Neural progenitor cell (in vitro differentiated cells): ENCODE results near the gene VPS16. TPM values are rescaled to one million over a fixed set of nuclear protein-coding genes. Genes with fewer than 3 reads are reported as not detected.
A peak's percentile ranks its signal among the peaks of the same experiment; 100 is the strongest.

Experiments
- DNase-seq: peaks from one replicate; pipeline ENCODE4 v3.0.0-alpha.2; 2016; ENCODE audit warnings: low spot score
- H2AFZ ChIP-seq: fragments of 200-600 bp; sonication (generic); replicated peaks from 2 replicates; pipeline ENCODE4 v1.6.1; 2016; ENCODE audit warnings: antibody characterized with exemption
- H3F3A ChIP-seq: fragments of 200-600 bp; sonication (generic); 2 replicates; pipeline ENCODE4 v1.6.1; 2016; ENCODE audit warnings: antibody characterized with exemption, low read depth
- H3K27ac ChIP-seq: fragments of 200-600 bp; sonication (generic); 2 replicates; pipeline ENCODE4 v1.5.1; 2016; ENCODE audit warnings: mild to moderate bottlenecking
- H3K27me3 ChIP-seq: fragments of 200-600 bp; sonication (generic); 2 replicates; pipeline ENCODE4 v1.6.1; 2016; ENCODE audit warnings: mild to moderate bottlenecking, moderate library complexity
- H3K36me3 ChIP-seq: fragments of 200-600 bp; sonication (generic); 2 replicates; pipeline ENCODE4 v1.5.1; 2016
- H3K4me1 ChIP-seq: fragments of 200-600 bp; sonication (generic); 2 replicates; pipeline ENCODE4 v1.6.1; 2016; ENCODE audit warnings: mixed run types
- H3K4me2 ChIP-seq: fragments of 200-600 bp; sonication (generic); 2 replicates; pipeline ENCODE4 v1.6.1; 2016
- H3K4me3 ChIP-seq: fragments of 200-600 bp; sonication (generic); 2 replicates; pipeline ENCODE4 v1.5.1; 2016
- H3K79me2 ChIP-seq: fragments of 200-600 bp; sonication (generic); 2 replicates; pipeline ENCODE4 v1.6.1; 2016; ENCODE audit warnings: low read depth
- H3K9ac ChIP-seq: fragments of 200-600 bp; sonication (generic); 2 replicates; pipeline ENCODE4 v1.6.1; 2016
- H3K9me3 ChIP-seq: fragments of 200-600 bp; sonication (generic); 2 replicates; pipeline ENCODE4 v1.5.1; 2016; ENCODE audit warnings: low read depth
- H4K20me1 ChIP-seq: fragments of 200-600 bp; sonication (generic); 2 replicates; pipeline ENCODE4 v1.6.1; 2016; ENCODE audit warnings: low read depth
- H3K27ac Mint-ChIP-seq: 3 replicates; pipeline ENCODE4 v1.8.0; 2021; ENCODE audit warnings: mixed read lengths
- H3K27me3 Mint-ChIP-seq: 2 replicates; pipeline ENCODE4 v1.8.0; 2022; ENCODE audit warnings: low read depth, mild to moderate bottlenecking, inconsistent platforms, moderate library complexity, mixed read lengths; ENCODE audit not compliant: insufficient read depth
- H3K36me3 Mint-ChIP-seq: 3 replicates; pipeline ENCODE4 v1.8.0; 2021; ENCODE audit warnings: mixed read lengths
- H3K4me1 Mint-ChIP-seq: 3 replicates; pipeline ENCODE4 v1.8.0; 2021; ENCODE audit warnings: mixed read lengths
- H3K4me3 Mint-ChIP-seq: 3 replicates; pipeline ENCODE4 v1.8.0; 2021; ENCODE audit warnings: mild to moderate bottlenecking, moderate library complexity, mixed read lengths
- H3K9me3 Mint-ChIP-seq: 3 replicates; pipeline ENCODE4 v1.8.0; 2020; ENCODE audit warnings: mixed read lengths
- EZH2 ChIP-seq: fragments of 200-600 bp; sonication (generic); IDR thresholded peaks from 2 replicates; pipeline ENCODE4 v1.6.1; 2017; ENCODE audit warnings: antibody characterized with exemption, mild to moderate bottlenecking, moderate library complexity
- EZH2phosphoT487 ChIP-seq: fragments of 200-600 bp; sonication (generic); IDR thresholded peaks from 2 replicates; pipeline ENCODE4 v1.6.1; 2017; ENCODE audit warnings: antibody characterized with exemption
- total RNA-seq: library from RNA; depleted of rRNA; stranded (reverse); fragments of >200 nt; gene quantifications from 2 replicates; pipeline ENCODE4 v1.2.3, GENCODE V29; 2015; ENCODE audit warnings: low replicate concordance
- TF ChIP-seq, protein P1 (sequence below): fragments of 200-600 bp; sonication (generic); IDR thresholded peaks from 2 replicates; pipeline ENCODE4 v1.5.1; 2017; ENCODE audit warnings: antibody characterized with exemption, mild to moderate bottlenecking

Gene VPS16
- total RNA-seq, 1 donor from 2014 or later, result 27.6 TPM

DNA sequence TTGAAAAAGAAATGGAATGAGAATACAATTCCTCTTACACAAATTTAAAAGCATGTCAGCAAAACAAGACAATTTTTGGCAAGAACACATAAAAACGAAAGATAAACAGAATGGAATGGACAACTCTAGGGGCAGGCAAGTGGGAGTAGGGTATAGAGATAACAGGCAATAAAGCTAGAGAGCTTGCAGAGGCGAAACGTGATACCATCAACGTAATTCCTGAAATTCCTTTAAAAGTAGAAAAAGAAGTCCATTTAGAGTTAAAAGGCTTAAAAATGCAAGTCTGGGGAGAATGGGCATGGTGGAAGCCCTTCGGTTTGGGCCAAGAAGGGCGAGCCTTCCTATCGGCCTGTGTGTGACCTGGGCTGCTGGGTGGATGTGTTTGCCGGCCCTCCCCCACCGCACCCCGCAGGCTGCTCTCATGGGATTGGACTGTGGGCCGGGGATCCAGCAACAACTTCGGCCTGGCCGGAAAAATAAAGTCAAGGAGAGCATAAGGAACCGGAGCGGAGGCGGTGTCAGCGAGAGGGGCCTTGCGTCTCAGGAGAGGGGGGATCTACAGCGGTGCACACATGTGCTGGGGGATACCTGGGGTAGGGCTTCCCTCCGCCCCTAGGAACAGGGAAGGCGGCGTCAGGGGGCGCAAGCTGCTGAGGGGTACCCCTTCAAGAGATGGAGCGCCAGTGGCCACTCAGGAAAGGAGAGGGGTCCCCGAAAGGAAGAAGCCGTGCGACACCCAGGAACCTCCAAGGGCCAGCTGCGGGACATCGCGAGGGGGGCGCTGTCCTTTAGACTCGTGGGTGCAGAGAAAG is 20.3 kb upstream of the VPS16 start:
- peaks cover 40% of the 10 kb centered on the region for H3K27me3 ChIP-seq
- peaks cover 13% of the 10 kb centered on the region for H3K4me1 Mint-ChIP-seq
- H3K36me3 Mint-ChIP-seq, result no peaks in the 10 kb centered on the region
- no peak overlapping the region for H3K9ac ChIP-seq
- peak; percentile 43 for DNase-seq
- no peaks in the 10 kb centered on the region for H3K36me3 ChIP-seq
- H3K4me1 ChIP-seq, result peaks cover 17% of the 10 kb centered on the region
- no peak overlapping the region for H3K27ac ChIP-seq
- peaks cover 19% of the 10 kb centered on the region for H3F3A ChIP-seq
- no peaks in the 10 kb centered on the region for H3K79me2 ChIP-seq
- peak overlapping the region; percentile 8 for H3K27ac Mint-ChIP-seq
- no peaks in the 10 kb centered on the region for H3K9me3 ChIP-seq
- peak overlapping the region; percentile 17 for H3K4me3 Mint-ChIP-seq
- peaks cover 17% of the 10 kb centered on the region for H3K27me3 Mint-ChIP-seq
- H2AFZ ChIP-seq, result peak overlapping the region; percentile 73
- TF ChIP-seq EZH2, result no peak
- TF ChIP-seq, protein P1, sequence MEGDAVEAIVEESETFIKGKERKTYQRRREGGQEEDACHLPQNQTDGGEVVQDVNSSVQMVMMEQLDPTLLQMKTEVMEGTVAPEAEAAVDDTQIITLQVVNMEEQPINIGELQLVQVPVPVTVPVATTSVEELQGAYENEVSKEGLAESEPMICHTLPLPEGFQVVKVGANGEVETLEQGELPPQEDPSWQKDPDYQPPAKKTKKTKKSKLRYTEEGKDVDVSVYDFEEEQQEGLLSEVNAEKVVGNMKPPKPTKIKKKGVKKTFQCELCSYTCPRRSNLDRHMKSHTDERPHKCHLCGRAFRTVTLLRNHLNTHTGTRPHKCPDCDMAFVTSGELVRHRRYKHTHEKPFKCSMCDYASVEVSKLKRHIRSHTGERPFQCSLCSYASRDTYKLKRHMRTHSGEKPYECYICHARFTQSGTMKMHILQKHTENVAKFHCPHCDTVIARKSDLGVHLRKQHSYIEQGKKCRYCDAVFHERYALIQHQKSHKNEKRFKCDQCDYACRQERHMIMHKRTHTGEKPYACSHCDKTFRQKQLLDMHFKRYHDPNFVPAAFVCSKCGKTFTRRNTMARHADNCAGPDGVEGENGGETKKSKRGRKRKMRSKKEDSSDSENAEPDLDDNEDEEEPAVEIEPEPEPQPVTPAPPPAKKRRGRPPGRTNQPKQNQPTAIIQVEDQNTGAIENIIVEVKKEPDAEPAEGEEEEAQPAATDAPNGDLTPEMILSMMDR, result peak; percentile 6
- peak; percentile 66 for TF ChIP-seq EZH2phosphoT487
- peak overlapping the region; percentile 48 for H3K4me2 ChIP-seq
- H3K9me3 Mint-ChIP-seq, result peaks cover 9% of the 10 kb centered on the region
- H3K4me3 ChIP-seq, result peak overlapping the region; percentile 25
- H4K20me1 ChIP-seq, result no peaks in the 10 kb centered on the region

DNA sequence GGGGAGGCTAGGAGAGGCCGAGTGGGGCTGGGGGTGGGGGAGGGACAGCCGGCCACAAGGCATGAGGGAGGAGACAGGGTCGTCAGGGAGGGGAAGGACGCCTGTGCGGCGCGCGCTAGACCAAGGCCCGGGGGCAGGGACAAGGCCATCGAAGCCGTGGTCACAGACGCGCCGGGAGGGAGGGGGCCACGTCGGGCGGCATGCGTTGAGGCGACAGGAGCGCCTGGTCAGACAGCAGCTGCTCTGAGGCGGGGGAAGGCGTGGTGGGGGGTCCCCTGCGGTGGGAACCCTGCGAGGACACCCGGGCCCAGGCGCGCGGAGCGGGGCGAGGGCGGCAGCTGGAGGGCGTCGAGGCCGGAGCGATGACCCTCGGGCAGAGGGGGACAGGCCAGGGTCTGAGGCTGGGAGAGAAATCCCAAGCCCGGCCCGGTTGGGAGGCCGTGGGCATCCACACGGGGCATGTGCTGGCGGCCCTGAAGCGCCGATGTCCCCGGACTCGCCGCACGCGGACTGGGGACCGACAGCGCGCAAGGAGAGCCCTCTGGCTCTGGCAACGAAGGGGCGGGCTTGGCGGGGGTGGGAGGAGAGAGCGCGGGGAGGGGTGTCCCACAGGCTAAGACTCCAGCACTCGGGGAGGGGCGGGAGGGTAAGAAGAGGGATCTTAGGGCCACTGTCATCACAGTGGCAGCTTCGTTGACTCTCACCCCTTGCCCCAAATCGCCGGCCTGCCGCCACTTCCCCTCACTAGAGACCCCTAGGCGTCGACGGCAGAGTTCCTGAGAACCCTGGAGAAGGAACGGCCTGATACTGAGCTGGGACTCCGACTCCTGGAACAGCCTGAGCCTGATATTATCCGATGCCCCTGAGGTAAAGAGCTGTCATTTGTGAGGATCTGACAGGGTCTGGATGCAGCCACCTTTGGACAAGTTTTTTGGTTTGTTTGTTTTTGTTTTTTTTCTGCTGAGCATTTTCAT is 19.4 kb upstream of the VPS16 start:
- peaks cover 16% of the 10 kb centered on the region for H3K4me1 Mint-ChIP-seq
- Histone ChIP-seq H3F3A (peaks cover 19% of the 10 kb centered on the region), H3K27me3 (peaks cover 47% of the 10 kb centered on the region), H3K9ac (no peak overlapping the region), H3K79me2 (no peaks in the 10 kb centered on the region), H3K4me3 (peak overlapping the region; percentile 25), H3K27ac (no peak overlapping the region), H4K20me1 (no peaks in the 10 kb centered on the region), H3K9me3 (no peaks in the 10 kb centered on the region), H3K4me2 (peak overlapping the region; percentile 48), H2AFZ (peak overlapping the region; percentile 73), H3K4me1 (peaks cover 20% of the 10 kb centered on the region), H3K36me3 (no peaks in the 10 kb centered on the region)
- peak; percentile 61 for DNase-seq
- peak overlapping the region; percentile 30 for H3K27ac Mint-ChIP-seq
- H3K4me3 Mint-ChIP-seq, result peak overlapping the region; percentile 22
- H3K9me3 Mint-ChIP-seq, result peaks cover 9% of the 10 kb centered on the region
- H3K36me3 Mint-ChIP-seq, result no peaks in the 10 kb centered on the region
- peak; percentile 63 for TF ChIP-seq EZH2phosphoT487
- peak; percentile 77 for TF ChIP-seq EZH2
- TF ChIP-seq, protein P1, result peak; percentile 1
- H3K27me3 Mint-ChIP-seq, result peaks cover 14% of the 10 kb centered on the region

DNA sequence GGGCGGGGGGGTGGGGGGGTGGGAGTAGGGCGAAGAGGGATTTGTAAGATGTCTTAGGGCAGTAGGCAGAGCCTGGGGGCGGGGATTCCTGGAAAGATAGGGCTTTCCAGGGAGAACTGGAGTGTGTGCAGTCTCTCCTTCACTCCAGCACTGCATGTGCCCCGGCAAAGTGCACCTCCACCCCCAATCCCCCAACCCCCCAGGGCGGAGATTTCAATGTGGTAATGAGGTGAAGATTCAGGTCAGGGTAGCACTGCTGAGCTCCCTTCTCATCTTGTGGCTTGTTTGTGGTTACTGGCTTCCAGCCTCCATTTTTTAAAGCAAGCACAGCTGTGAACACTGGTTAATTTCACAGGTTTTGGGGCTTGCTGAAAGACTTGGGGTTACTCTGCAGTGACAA is 18.5 kb upstream of the VPS16 start:
- H4K20me1 ChIP-seq, result no peaks in the 10 kb centered on the region
- H3K27me3 Mint-ChIP-seq, result peaks cover 14% of the 10 kb centered on the region
- no peak overlapping the region for H3K27ac Mint-ChIP-seq
- H3K4me1 ChIP-seq, result peaks cover 20% of the 10 kb centered on the region
- H3F3A ChIP-seq, result peaks cover 19% of the 10 kb centered on the region
- no peak overlapping the region for H3K9ac ChIP-seq
- peak; percentile 26 for DNase-seq
- TF ChIP-seq, protein P1, result no peak
- TF ChIP-seq EZH2 (no peak), EZH2phosphoT487 (no peak)
- H3K4me1 Mint-ChIP-seq, result peaks cover 16% of the 10 kb centered on the region
- no peaks in the 10 kb centered on the region for H3K36me3 Mint-ChIP-seq
- H3K79me2 ChIP-seq, result no peaks in the 10 kb centered on the region
- no peaks in the 10 kb centered on the region for H3K36me3 ChIP-seq
- H3K27ac ChIP-seq, result no peak overlapping the region
- H2AFZ ChIP-seq, result peak overlapping the region; percentile 44
- H3K27me3 ChIP-seq, result peaks cover 56% of the 10 kb centered on the region
- no peak overlapping the region for H3K4me2 ChIP-seq
- H3K4me3 ChIP-seq, result no peak overlapping the region
- peaks cover 9% of the 10 kb centered on the region for H3K9me3 Mint-ChIP-seq
- H3K9me3 ChIP-seq, result no peaks in the 10 kb centered on the region
- H3K4me3 Mint-ChIP-seq, result no peak overlapping the region
